Osteocyte (in vitro differentiated cells): ENCODE measurements around the gene C1QTNF1. TPM values are rescaled to one million over a fixed set of nuclear protein-coding genes. Genes with fewer than 3 reads are reported as not detected.
A peak's percentile ranks its signal among the peaks of the same experiment; 100 is the strongest.

ENCODE experiments used
- DNase-seq: peaks from one replicate; pipeline ENCODE4 v3.0.0; 2021; ENCODE audit warnings: mixed read lengths; ENCODE audit not compliant: unreplicated experiment; ENCODE audit errors: extremely low spot score
- H3K27ac Mint-ChIP-seq: one replicate; pipeline ENCODE4 v1.8.0; 2021; ENCODE audit warnings: mild to moderate bottlenecking, mixed read lengths; ENCODE audit not compliant: unreplicated experiment
- H3K27me3 Mint-ChIP-seq: one replicate; pipeline ENCODE4 v1.8.0; 2021; ENCODE audit warnings: mixed read lengths; ENCODE audit not compliant: unreplicated experiment
- H3K36me3 Mint-ChIP-seq: one replicate; pipeline ENCODE4 v1.8.0; 2021; ENCODE audit warnings: mixed read lengths; ENCODE audit not compliant: unreplicated experiment
- H3K4me1 Mint-ChIP-seq: one replicate; pipeline ENCODE4 v1.8.0; 2021; ENCODE audit warnings: mixed read lengths; ENCODE audit not compliant: unreplicated experiment
- H3K4me3 Mint-ChIP-seq: one replicate; pipeline ENCODE4 v1.8.0; 2021; ENCODE audit warnings: mild to moderate bottlenecking, moderate library complexity, mixed read lengths; ENCODE audit not compliant: unreplicated experiment
- H3K9me3 Mint-ChIP-seq: one replicate; pipeline ENCODE4 v1.8.0; 2021; ENCODE audit warnings: mixed read lengths; ENCODE audit not compliant: unreplicated experiment
- CTCF ChIP-seq: fragments of 200-600 bp; sonication (generic); IDR thresholded peaks from 2 replicates; pipeline ENCODE4 v1.5.0; 2021; ENCODE audit warnings: antibody characterized with exemption, mild to moderate bottlenecking, moderate library complexity
- total RNA-seq: library from RNA; stranded (reverse); gene quantifications from 2 replicates; pipeline ENCODE4 v1.2.1, GENCODE V29; 2021

Gene C1QTNF1
- total RNA-seq, 1 donor from 2014 or later, result 203 TPM

DNA sequence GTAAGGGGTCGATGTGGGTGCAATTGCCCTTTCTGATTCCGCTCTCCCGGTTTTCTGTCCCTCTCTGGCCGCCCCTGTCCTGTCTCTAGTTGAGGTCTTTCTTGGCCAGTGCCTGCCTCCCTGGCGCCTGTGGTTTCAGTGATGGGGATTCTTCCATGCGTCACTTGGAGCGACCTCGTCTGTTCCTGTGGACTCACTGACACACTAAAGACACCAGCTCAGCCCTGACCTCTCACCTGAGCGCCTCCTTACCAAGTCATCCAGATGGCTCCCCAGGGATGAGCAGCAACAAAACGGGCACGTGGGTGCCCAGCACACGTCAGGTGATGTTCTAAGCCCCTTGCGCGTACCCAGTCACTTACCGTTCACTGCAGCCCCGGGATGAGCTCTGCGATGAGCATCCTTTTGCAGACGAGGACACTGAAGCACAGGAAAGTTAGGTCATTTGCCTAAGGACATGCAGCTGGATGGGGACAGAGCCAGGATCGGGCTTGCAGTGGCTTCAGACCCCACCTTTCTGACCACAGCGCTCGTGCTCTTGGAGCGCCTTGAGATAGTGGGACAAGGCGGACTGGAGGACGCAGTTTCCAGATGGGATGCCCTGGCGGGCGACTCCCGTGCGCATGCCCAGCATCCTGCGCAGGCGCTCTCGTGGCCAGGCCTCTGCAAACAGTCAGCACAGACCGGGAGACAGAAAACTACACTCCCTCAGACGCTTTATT lies 32.8 kb upstream of the C1QTNF1 start:
- DNase-seq, result no peak
- no peak overlapping the region for H3K4me3 Mint-ChIP-seq
- H3K36me3 Mint-ChIP-seq, result peaks cover 21% of the 10 kb centered on the region
- H3K27ac Mint-ChIP-seq, result no peak overlapping the region
- TF ChIP-seq CTCF, result no peak
- no peaks in the 10 kb centered on the region for H3K9me3 Mint-ChIP-seq
- peaks cover 16% of the 10 kb centered on the region for H3K4me1 Mint-ChIP-seq
- no peaks in the 10 kb centered on the region for H3K27me3 Mint-ChIP-seq

- DNase-seq, result no peak
- no peaks in the 10 kb centered on the region for H3K27me3 Mint-ChIP-seq
- H3K4me1 Mint-ChIP-seq, result peaks cover 10% of the 10 kb centered on the region
- no peaks in the 10 kb centered on the region for H3K9me3 Mint-ChIP-seq
- no peak overlapping the region for H3K4me3 Mint-ChIP-seq
- TF ChIP-seq CTCF, result no peak
- H3K27ac Mint-ChIP-seq, result no peak overlapping the region
- H3K36me3 Mint-ChIP-seq, result peaks cover 24% of the 10 kb centered on the region
Measured at GRCh38 chr17:78991906-78992532, 31.9 kb upstream of the C1QTNF1 start.

DNA sequence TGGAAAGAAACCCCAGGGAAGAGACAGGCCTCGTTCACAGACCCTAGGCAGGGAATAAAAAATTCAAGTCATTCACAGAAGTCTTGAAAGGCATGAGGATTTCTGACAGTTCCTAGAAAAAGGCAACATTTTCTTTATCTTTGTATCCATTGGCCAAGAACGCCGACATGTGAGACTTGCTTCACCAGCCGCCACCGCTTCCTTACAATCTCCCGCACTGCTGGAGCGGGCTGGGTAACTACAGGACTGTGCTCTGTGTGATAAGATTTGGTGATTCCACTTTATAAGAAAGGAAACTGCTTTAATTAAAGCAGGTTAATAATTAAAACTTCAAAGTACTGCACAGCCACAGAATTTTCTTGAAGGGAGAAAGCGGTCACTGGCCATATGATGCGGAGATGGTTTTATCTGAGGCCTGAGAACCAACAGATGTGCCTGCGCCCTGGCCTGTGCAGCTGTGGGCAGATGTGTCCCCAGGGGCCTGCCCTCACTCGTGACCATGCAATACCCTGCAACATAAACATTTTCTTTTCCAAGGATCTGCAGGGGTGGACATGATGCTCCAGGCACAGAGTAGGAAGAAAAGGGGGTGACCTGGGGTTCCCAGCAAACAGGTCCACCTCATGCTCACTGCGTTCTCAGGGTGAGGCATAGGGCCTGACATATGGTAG lies 31.3 kb upstream of the C1QTNF1 start:
- Mint-ChIP-seq H3K27ac (no peak overlapping the region), H3K4me3 (no peak overlapping the region), H3K27me3 (no peaks in the 10 kb centered on the region), H3K4me1 (peaks cover 6% of the 10 kb centered on the region), H3K9me3 (no peaks in the 10 kb centered on the region), H3K36me3 (peaks cover 25% of the 10 kb centered on the region)
- no peak for TF ChIP-seq CTCF
- no peak for DNase-seq

GRCh38 chr17:78993241-78993956 lies 30.6 kb upstream of the C1QTNF1 start:
- H3K27me3 Mint-ChIP-seq, result no peaks in the 10 kb centered on the region
- peaks cover 10% of the 10 kb centered on the region for H3K4me1 Mint-ChIP-seq
- H3K9me3 Mint-ChIP-seq, result no peaks in the 10 kb centered on the region
- peak; percentile 86 for TF ChIP-seq CTCF
- H3K27ac Mint-ChIP-seq, result no peak overlapping the region
- no peak for DNase-seq
- H3K4me3 Mint-ChIP-seq, result no peak overlapping the region
- H3K36me3 Mint-ChIP-seq, result peaks cover 25% of the 10 kb centered on the region
